OCI-LY1 (cell line): ENCODE measurements around the gene ZDHHC6.

Experiments used
- CTCF ChIP-seq: fragments of 200-600 bp; sonication (generic), shearing (Covaris generic); IDR thresholded peaks from 2 replicates; pipeline ENCODE4 v1.5.1; 2017; ENCODE audit warnings: mild to moderate bottlenecking, antibody characterized with exemption, low read length, moderate library complexity, mixed read lengths
- EZH2 ChIP-seq: fragments of 200-600 bp; sonication (generic), shearing (Covaris generic); IDR thresholded peaks from 2 replicates; pipeline ENCODE4 v1.8.0; 2017; ENCODE audit warnings: borderline replicate concordance, mixed run types, mild to moderate bottlenecking, antibody characterized with exemption, low read length, moderate library complexity, mixed read lengths

DNA sequence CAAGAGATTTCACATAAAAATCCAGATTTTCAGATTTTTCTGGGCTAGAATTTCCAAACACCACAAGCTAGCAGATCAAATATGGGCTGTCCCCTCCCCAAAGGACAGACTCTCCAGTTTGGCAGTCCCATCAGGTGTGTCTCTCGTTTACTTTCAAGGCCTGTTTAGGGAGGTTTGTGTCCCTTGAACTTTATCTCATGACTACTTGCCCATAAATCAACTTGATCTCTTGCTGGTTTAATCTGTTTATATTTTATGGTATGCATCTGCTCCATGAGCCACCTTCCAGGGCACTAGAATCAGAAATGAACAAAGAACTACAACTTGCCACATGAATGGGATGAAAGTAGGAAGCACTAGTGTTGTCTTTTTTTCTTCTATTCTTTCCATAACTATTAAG, 5.2 kb downstream of the ZDHHC6 start:
- TF ChIP-seq CTCF = no peak
- no peak for TF ChIP-seq EZH2
